ENCODE results near the gene MUC3A.
A peak's percentile ranks its signal among the peaks of the same experiment; 100 is the strongest.

MUC3A gene

DNA sequence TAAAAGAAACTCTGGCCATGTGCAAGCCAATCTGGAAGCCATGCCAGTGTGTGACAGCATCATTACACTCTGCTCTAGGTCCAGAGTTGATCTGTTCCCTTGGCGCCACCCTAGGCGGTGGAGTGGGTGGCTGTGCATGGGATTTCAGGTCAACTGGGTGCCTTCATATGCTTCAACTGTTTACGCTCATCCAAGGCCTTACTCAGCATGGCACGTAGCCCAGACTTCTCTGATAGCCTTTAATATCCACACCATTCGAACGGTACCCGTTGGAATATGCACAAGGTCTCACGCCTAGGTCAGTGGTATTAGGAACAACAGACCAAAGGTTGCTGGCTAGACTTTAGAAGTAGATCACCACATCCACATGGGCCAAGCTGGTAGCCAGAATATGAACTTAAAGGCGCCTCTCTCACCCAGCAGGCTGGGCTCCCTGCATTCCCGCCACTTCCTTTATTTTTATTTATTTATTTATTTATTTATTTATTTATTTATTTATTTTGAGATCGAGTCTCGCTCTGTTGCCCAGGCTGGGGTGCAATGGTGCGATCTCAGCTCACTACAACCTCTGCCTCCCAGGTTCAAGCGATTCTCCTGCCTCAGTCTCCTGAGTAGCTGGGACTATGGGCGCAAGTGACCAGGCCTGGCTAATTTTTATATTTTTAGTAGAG is 35.0 kb upstream of the MUC3A start (continued):
- no peak for TF ChIP-seq ZNF148 (tag by site-specific recombination; IDR thresholded peaks at IDR 0.05; ENCODE audit: borderline replicate concordance)
- TF ChIP-seq ZNF404 (tag by site-specific recombination; IDR thresholded peaks at IDR 0.05), result 0 out of 2 replicates have a peak, but pooled peaks have one; percentile 26
- TF ChIP-seq ZNF423 (tag by site-specific recombination; IDR thresholded peaks at IDR 0.05), result no peak
- TF ChIP-seq ZNF248 (tag by site-specific recombination; IDR thresholded peaks at IDR 0.05), result no peak
- no peak for TF ChIP-seq WT1 (tag by site-specific recombination; IDR thresholded peaks at IDR 0.05)
- TF ChIP-seq ZFP3 (tag by site-specific recombination; IDR thresholded peaks at IDR 0.05; ENCODE audit: low read depth), result no peak
- TF ChIP-seq ZBTB21 (tag by site-specific recombination; IDR thresholded peaks at IDR 0.05), result no peak
- no peak for TF ChIP-seq ZNF621 (tag by site-specific recombination; IDR thresholded peaks at IDR 0.05)
- TF ChIP-seq, protein P1, sequence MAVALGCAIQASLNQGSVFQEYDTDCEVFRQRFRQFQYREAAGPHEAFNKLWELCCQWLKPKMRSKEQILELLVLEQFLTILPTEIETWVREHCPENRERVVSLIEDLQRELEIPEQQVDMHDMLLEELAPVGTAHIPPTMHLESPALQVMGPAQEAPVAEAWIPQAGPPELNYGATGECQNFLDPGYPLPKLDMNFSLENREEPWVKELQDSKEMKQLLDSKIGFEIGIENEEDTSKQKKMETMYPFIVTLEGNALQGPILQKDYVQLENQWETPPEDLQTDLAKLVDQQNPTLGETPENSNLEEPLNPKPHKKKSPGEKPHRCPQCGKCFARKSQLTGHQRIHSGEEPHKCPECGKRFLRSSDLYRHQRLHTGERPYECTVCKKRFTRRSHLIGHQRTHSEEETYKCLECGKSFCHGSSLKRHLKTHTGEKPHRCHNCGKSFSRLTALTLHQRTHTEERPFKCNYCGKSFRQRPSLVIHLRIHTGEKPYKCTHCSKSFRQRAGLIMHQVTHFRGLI (tag by site-specific recombination; IDR thresholded peaks at IDR 0.05), result no peak
- no peak for TF ChIP-seq ZBTB49 (tag by site-specific recombination; IDR thresholded peaks at IDR 0.05; ENCODE audit: low read depth)
- TF ChIP-seq, protein P2, sequence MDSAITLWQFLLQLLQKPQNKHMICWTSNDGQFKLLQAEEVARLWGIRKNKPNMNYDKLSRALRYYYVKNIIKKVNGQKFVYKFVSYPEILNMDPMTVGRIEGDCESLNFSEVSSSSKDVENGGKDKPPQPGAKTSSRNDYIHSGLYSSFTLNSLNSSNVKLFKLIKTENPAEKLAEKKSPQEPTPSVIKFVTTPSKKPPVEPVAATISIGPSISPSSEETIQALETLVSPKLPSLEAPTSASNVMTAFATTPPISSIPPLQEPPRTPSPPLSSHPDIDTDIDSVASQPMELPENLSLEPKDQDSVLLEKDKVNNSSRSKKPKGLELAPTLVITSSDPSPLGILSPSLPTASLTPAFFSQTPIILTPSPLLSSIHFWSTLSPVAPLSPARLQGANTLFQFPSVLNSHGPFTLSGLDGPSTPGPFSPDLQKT (IDR thresholded peaks at IDR 0.05; ENCODE audit: borderline replicate concordance, low read depth, low read length), result no peak
- peak; percentile 80 for TF ChIP-seq ZNF433 (tag by site-specific recombination; IDR thresholded peaks at IDR 0.05; ENCODE audit: low read depth)
- no peak for TF ChIP-seq ZBTB48 (tag by site-specific recombination; IDR thresholded peaks at IDR 0.05)
- no peak for TF ChIP-seq GLIS2 (tag by site-specific recombination; IDR thresholded peaks at IDR 0.05)
- TF ChIP-seq ZNF366 (tag by site-specific recombination; conservative IDR thresholded peaks at IDR 0.05), result no peak
- TF ChIP-seq ZNF701 (tag by site-specific recombination; IDR thresholded peaks at IDR 0.05), result no peak
- 0 out of 2 replicates have a peak, but pooled peaks have one; percentile 78 for TF ChIP-seq ZNF560 (tag by site-specific recombination; IDR thresholded peaks at IDR 0.05; ENCODE audit: borderline replicate concordance)
- TF ChIP-seq GLI2 (tag by site-specific recombination; IDR thresholded peaks at IDR 0.05; ENCODE audit: borderline replicate concordance, low read depth), result no peak; the same call in 1 of the 2 replicates
- TF ChIP-seq ZNF140 (tag by site-specific recombination; IDR thresholded peaks at IDR 0.05), result peak; percentile 66; the same call in 1 of the 2 replicates
- no peak for TF ChIP-seq ZNF138 (tag by site-specific recombination; IDR thresholded peaks at IDR 0.05; ENCODE audit: borderline replicate concordance)
- no peak for TF ChIP-seq KLF16 (tag by site-specific recombination; IDR thresholded peaks at IDR 0.05)
- TF ChIP-seq ZSCAN18 (tag by site-specific recombination; IDR thresholded peaks at IDR 0.05), result no peak
- no peak for TF ChIP-seq ZFHX2 (tag by site-specific recombination; conservative IDR thresholded peaks at IDR 0.05)
- TF ChIP-seq ZNF626 (tag by site-specific recombination; IDR thresholded peaks at IDR 0.05), result no peak
- no peak for TF ChIP-seq KLF9 (tag by site-specific recombination; IDR thresholded peaks at IDR 0.05; ENCODE audit: low read depth)
- no peak for TF ChIP-seq ZNF274 (IDR thresholded peaks at IDR 0.05; ENCODE audit: low read length)
- no peak for TF ChIP-seq ZNF274 (tag by site-specific recombination; IDR thresholded peaks at IDR 0.05; ENCODE audit: borderline replicate concordance)
- no peak for TF ChIP-seq ZNF280C (tag by site-specific recombination; IDR thresholded peaks at IDR 0.05)
- no peak for TF ChIP-seq OVOL3 (tag by site-specific recombination; IDR thresholded peaks at IDR 0.05)
- TF ChIP-seq SP2 (tag by site-specific recombination; IDR thresholded peaks at IDR 0.05), result no peak

All from HEK293 (cell line).